H9 (cell line): ENCODE measurements around the gene POU2AF1. TPM values are rescaled to one million over a fixed set of nuclear protein-coding genes. Genes with fewer than 3 reads are reported as not detected.

Experiments
- DNase-seq: peaks from one replicate; pipeline ENCODE4 v3.0.0-alpha.2; 2017
- H2AFZ ChIP-seq: one replicate; pipeline ENCODE4 v1.6.1; 2013; ENCODE audit warnings: mild to moderate bottlenecking, low read length, control low read depth, moderate library complexity
- H2AK5ac ChIP-seq: 2 replicates; pipeline ENCODE4 v1.6.1; 2013; ENCODE audit warnings: low read length, control low read depth, mixed read lengths; ENCODE audit not compliant: insufficient read length
- H2BK120ac ChIP-seq: one replicate; pipeline ENCODE4 v1.6.1; 2013; ENCODE audit warnings: low read depth, mild to moderate bottlenecking, low read length, control low read depth, inconsistent platforms; ENCODE audit not compliant: poor library complexity, severe bottlenecking
- H2BK12ac ChIP-seq: 2 replicates; pipeline ENCODE4 v1.6.1; 2013; ENCODE audit warnings: low read length, control low read depth, mixed read lengths, low read depth; ENCODE audit not compliant: insufficient read length
- H2BK15ac ChIP-seq: 2 replicates; pipeline ENCODE4 v1.6.1; 2013; ENCODE audit warnings: low read depth, low read length, control low read depth
- H2BK20ac ChIP-seq: one replicate; pipeline ENCODE4 v1.6.1; 2013; ENCODE audit warnings: low read depth, mild to moderate bottlenecking, low read length, control low read depth, inconsistent platforms; ENCODE audit not compliant: poor library complexity, severe bottlenecking
- H2BK5ac ChIP-seq: 2 replicates; pipeline ENCODE4 v1.6.1; 2013; ENCODE audit warnings: low read length, control low read depth, mixed read lengths; ENCODE audit not compliant: insufficient read length
- H3K14ac ChIP-seq: 2 replicates; pipeline ENCODE4 v1.6.1; 2013; ENCODE audit warnings: low read length, control low read depth; ENCODE audit not compliant: insufficient read depth
- H3K18ac ChIP-seq: 2 replicates; pipeline ENCODE4 v1.6.1; 2013; ENCODE audit warnings: low read depth, mild to moderate bottlenecking, mixed read lengths, low read length, control low read depth; ENCODE audit not compliant: insufficient read length
- H3K23ac ChIP-seq: 2 replicates; pipeline ENCODE4 v1.6.1; 2013; ENCODE audit warnings: low read length, control low read depth, mixed read lengths, low read depth; ENCODE audit not compliant: insufficient read length
- H3K23me2 ChIP-seq: 2 replicates; pipeline ENCODE4 v1.6.1; 2013; ENCODE audit warnings: low read depth, mild to moderate bottlenecking, mixed read lengths, low read length, control low read depth; ENCODE audit not compliant: insufficient read length, poor library complexity, severe bottlenecking
- H3K27ac ChIP-seq: 2 replicates; pipeline ENCODE4 v1.5.1; 2013; ENCODE audit warnings: low read length, control low read depth, mixed read lengths, low read depth; ENCODE audit not compliant: insufficient read length
- H3K27me3 ChIP-seq: 2 replicates; pipeline ENCODE4 v1.6.1; 2013; ENCODE audit warnings: low read length, control low read depth, inconsistent platforms; ENCODE audit not compliant: insufficient read depth
- H3K4ac ChIP-seq: 2 replicates; pipeline ENCODE4 v1.6.1; 2013; ENCODE audit warnings: low read depth, mild to moderate bottlenecking, control low read depth, inconsistent platforms, low read length, moderate library complexity
- H3K4me1 ChIP-seq: 2 replicates; pipeline ENCODE4 v1.6.1; 2013; ENCODE audit warnings: low read length, control low read depth, inconsistent platforms; ENCODE audit not compliant: insufficient read depth
- H3K4me2 ChIP-seq: 2 replicates; pipeline ENCODE4 v1.6.1; 2013; ENCODE audit warnings: low read length, control low read depth, mixed read lengths; ENCODE audit not compliant: insufficient read length, insufficient read depth
- H3K56ac ChIP-seq: 2 replicates; pipeline ENCODE4 v1.6.1; 2013; ENCODE audit warnings: low read depth, mild to moderate bottlenecking, mixed read lengths, low read length, control low read depth; ENCODE audit not compliant: insufficient read length
- H3K79me1 ChIP-seq: 2 replicates; pipeline ENCODE4 v1.6.1; 2013; ENCODE audit warnings: low read depth, mild to moderate bottlenecking, moderate library complexity, low read length, control low read depth, inconsistent platforms; ENCODE audit not compliant: insufficient read depth, poor library complexity, severe bottlenecking
- H3K79me2 ChIP-seq: 2 replicates; pipeline ENCODE4 v1.6.1; 2013; ENCODE audit warnings: low read length, control low read depth, inconsistent platforms; ENCODE audit not compliant: insufficient read depth
- H3K9ac ChIP-seq: 2 replicates; pipeline ENCODE4 v1.6.1; 2013; ENCODE audit warnings: low read length, control low read depth, mixed read lengths; ENCODE audit not compliant: insufficient read length; ENCODE audit errors: extremely low read depth
- H3K9me3 ChIP-seq: one replicate; pipeline ENCODE4 v1.6.1; 2013; ENCODE audit warnings: low read depth, low read length, inconsistent platforms; ENCODE audit not compliant: control insufficient read depth
- H3T11ph ChIP-seq: one replicate; pipeline ENCODE4 v1.6.1; 2013; ENCODE audit warnings: mild to moderate bottlenecking, low read length, control low read depth, inconsistent platforms
- H4K20me1 ChIP-seq: one replicate; pipeline ENCODE4 v1.6.1; 2013; ENCODE audit not compliant: control insufficient read depth, insufficient read length, insufficient read depth
- H4K5ac ChIP-seq: 2 replicates; pipeline ENCODE4 v1.6.1; 2013; ENCODE audit warnings: low read depth, mild to moderate bottlenecking, mixed read lengths, low read length, control low read depth; ENCODE audit not compliant: insufficient read length
- H4K8ac ChIP-seq: replicated peaks from 2 replicates; pipeline ENCODE4 v1.6.1; 2013; ENCODE audit warnings: low read length, control low read depth, mixed read lengths, low read depth; ENCODE audit not compliant: insufficient read length
- H4K91ac ChIP-seq: 2 replicates; pipeline ENCODE4 v1.6.1; 2013; ENCODE audit warnings: low read depth, mild to moderate bottlenecking, moderate library complexity, mixed read lengths, low read length, control low read depth; ENCODE audit not compliant: insufficient read length
- H3K27ac Mint-ChIP-seq, 3 experiments: 2 replicates in 2 of 3; 3 replicates in 1 of 3; pipeline ENCODE4 v1.8.0; 2020 to 2021; ENCODE audit warnings: mixed read lengths in 3 of 3, mild to moderate bottlenecking in 1 of 3, moderate library complexity in 1 of 3
- H3K27me3 Mint-ChIP-seq: 2 replicates; pipeline ENCODE4 v1.8.0; 2021; ENCODE audit warnings: low read depth, mild to moderate bottlenecking, moderate library complexity, mixed read lengths
- H3K36me3 Mint-ChIP-seq, 3 experiments: 2 replicates in 2 of 3; 3 replicates in 1 of 3; pipeline ENCODE4 v1.8.0; 2020 to 2021; ENCODE audit warnings: low read depth in 3 of 3, mixed read lengths in 3 of 3; ENCODE audit not compliant: insufficient read depth in 1 of 3
- H3K4me1 Mint-ChIP-seq, 2 experiments: 2 replicates each; pipeline ENCODE4 v1.8.0; 2020; ENCODE audit warnings: mixed read lengths in 2 of 2
- H3K4me3 Mint-ChIP-seq, 2 experiments: 2 replicates in 1 of 2; 3 replicates in 1 of 2; pipeline ENCODE4 v1.8.0; 2020 to 2021; ENCODE audit warnings: mild to moderate bottlenecking in 2 of 2, mixed read lengths in 2 of 2, moderate library complexity in 1 of 2
- H3K9me3 Mint-ChIP-seq, 2 experiments: 2 replicates in 1 of 2; 3 replicates in 1 of 2; pipeline ENCODE4 v1.8.0; 2020; ENCODE audit warnings: mild to moderate bottlenecking in 2 of 2, mixed read lengths in 2 of 2, moderate library complexity in 1 of 2
- CTCF ChIP-seq: fragments of 200-600 bp; sonication (generic); conservative IDR thresholded peaks from 3 replicates; pipeline ENCODE4 v1.8.0; 2021; ENCODE audit warnings: antibody characterized with exemption, mild to moderate bottlenecking
- WGBS: extraction: QIAGEN DNeasy Blood & Tissue Kit; methylation state at CpG from one replicate; pipeline ENCODE4 v1.1.7; 2013; ENCODE audit warnings: missing lambda C conversion rate, low lambda C conversion rate, mixed read lengths; ENCODE audit not compliant: insufficient read length; ENCODE audit errors: extremely low coverage; 5-methylcytosine and 5-hydroxymethylcytosine counted together
- total RNA-seq: library from RNA; stranded (reverse); gene quantifications from 2 replicates; pipeline ENCODE4 v1.2.1, GENCODE V29; 2021

POU2AF1 gene
- total RNA-seq, 1 experiment from 2014 or later = not detected

- Histone ChIP-seq H4K5ac (no peak overlapping the region), H2BK5ac (no peak overlapping the region), H3K4ac (no peak overlapping the region), H2AK5ac (no peak overlapping the region), H3K23me2 (no peaks in the 10 kb centered on the region), H4K91ac (no peak overlapping the region), H4K20me1 (no peaks in the 10 kb centered on the region), H2AFZ (no peak overlapping the region), H3T11ph (no peak overlapping the region), H3K56ac (no peak overlapping the region), H3K4me2 (no peak overlapping the region), H4K8ac (no peak overlapping the region), H2BK120ac (no peak overlapping the region), H2BK12ac (no peak overlapping the region), H3K14ac (no peak overlapping the region), H3K79me1 (no peaks in the 10 kb centered on the region), H3K27me3 (no peaks in the 10 kb centered on the region), H3K79me2 (no peaks in the 10 kb centered on the region), H2BK20ac (no peak overlapping the region), H3K23ac (no peak overlapping the region), H3K9me3 (no peaks in the 10 kb centered on the region), H3K4me1 (no peaks in the 10 kb centered on the region), H3K27ac (no peak overlapping the region), H3K18ac (no peak overlapping the region), H3K9ac (no peak overlapping the region), H2BK15ac (no peak overlapping the region)
- Mint-ChIP-seq H3K27ac (no peak overlapping the region), H3K36me3 (no peaks in the 10 kb centered on the region), H3K27me3 (no peaks in the 10 kb centered on the region; the same call in none of the 2 replicates), H3K4me3 (no peak overlapping the region), H3K9me3 (no peaks in the 10 kb centered on the region), H3K4me1 (no peaks in the 10 kb centered on the region)
- no CpG with 5 or more reads among the region's 5 CpGs for WGBS
- no peak for TF ChIP-seq CTCF
- no peak for DNase-seq
These were observed 14.0 kb upstream of the POU2AF1 start for GRCh38 chr11:111393096-111393495.
